DMS53 treated with DMSO at 0.1 percent for 48 hours (cell line): ENCODE results near the gene SYNGAP1.
"Not testable (repeated sequence)": the region's sequence is repeated elsewhere in the genome, so short reads cannot be mapped to it uniquely, and the experiment has no call there.

Experiments used
- DNase-seq: peaks from one replicate; lab custom pipeline; 2025; ENCODE audit not compliant: unreplicated experiment; lab: John Stamatoyannopoulos, UW

SYNGAP1 gene

GRCh38 chr6:33399881-33400280 is 20.0 kb upstream of the SYNGAP1 start:
- DNase-seq, result not testable (repeated sequence)

GRCh38 chr6:33404884-33405283 is 15.0 kb upstream of the SYNGAP1 start:
- no peak for DNase-seq

GRCh38 chr6:33405386-33405940 is 14.4 kb upstream of the SYNGAP1 start:
- no peak for DNase-seq

GRCh38 chr6:33406126-33406525 is 13.7 kb upstream of the SYNGAP1 start:
- no peak for DNase-seq

- no peak for DNase-seq
Observed at GRCh38 chr6:33407132-33407718, 12.6 kb upstream of the SYNGAP1 start.

- DNase-seq, result peak; percentile 93
Observed at GRCh38 chr6:33410050-33410710, 9.7 kb upstream of the SYNGAP1 start.

GRCh38 chr6:33410711-33411631 is 8.9 kb upstream of the SYNGAP1 start, which contains the start of gene PHF1:
TSS of gene PHF1 (plus strand) at chr6:33411014. CDS start at chr6:33412264, 1,250 bp downstream.
- no peak for DNase-seq

- no peak for DNase-seq
Observed at GRCh38 chr6:33411632-33412005, 8.2 kb upstream of the SYNGAP1 start.

GRCh38 chr6:33412140-33413009 is 7.5 kb upstream of the SYNGAP1 start:
- DNase-seq, result no peak

GRCh38 chr6:33413241-33414120 is 6.4 kb upstream of the SYNGAP1 start:
- no peak for DNase-seq

GRCh38 chr6:33414592-33415271 is 5.1 kb upstream of the SYNGAP1 start:
- DNase-seq, result no peak

GRCh38 chr6:33415831-33416230 is 4.0 kb upstream of the SYNGAP1 start:
- DNase-seq, result no peak

GRCh38 chr6:33416386-33417127 is 3.3 kb upstream of the SYNGAP1 start:
- DNase-seq, result no peak

GRCh38 chr6:33417128-33417902 is 2.5 kb upstream of the SYNGAP1 start:
- no peak for DNase-seq

GRCh38 chr6:33417903-33418689 is 1.8 kb upstream of the SYNGAP1 start, which contains the start of gene CUTA:
TSS of gene CUTA (minus strand) at chr6:33418107. CDS start at chr6:33418000, 107 bp downstream.
- peak; percentile 99 for DNase-seq

GRCh38 chr6:33418690-33419291 is 1.1 kb upstream of the SYNGAP1 start:
- peak; percentile 37 for DNase-seq
